DND-41 (cell line): Measurements from ENCODE around the gene TNC.

Experiments
- CTCF ChIP-seq: IDR thresholded peaks from 2 replicates; pipeline ENCODE4 v1.5.1; 2012; ENCODE audit warnings: borderline replicate concordance, low read length, moderate library complexity, mild to moderate bottlenecking; ENCODE audit not compliant: poor library complexity, severe bottlenecking; ENCODE audit errors: extremely low read depth
- EZH2 ChIP-seq: IDR thresholded peaks from 3 replicates; pipeline ENCODE4 v1.6.1; 2012; ENCODE audit warnings: borderline replicate concordance, low read depth, mild to moderate bottlenecking, moderate library complexity, low read length, inconsistent platforms; ENCODE audit not compliant: severe bottlenecking

GRCh38 chr9:115137526-115137925 is 19.6 kb upstream of the TNC start:
- TF ChIP-seq CTCF: no peak
- TF ChIP-seq EZH2: no peak
